H9 (cell line): ENCODE results near the gene TIMELESS. TPM values are rescaled to one million over a fixed set of nuclear protein-coding genes. Genes with fewer than 3 reads are reported as not detected.

ENCODE experiments used
- DNase-seq: peaks from one replicate; pipeline ENCODE4 v3.0.0-alpha.2; 2017
- H2AFZ ChIP-seq: one replicate; pipeline ENCODE4 v1.6.1; 2013; ENCODE audit warnings: mild to moderate bottlenecking, low read length, control low read depth, moderate library complexity
- H2AK5ac ChIP-seq: 2 replicates; pipeline ENCODE4 v1.6.1; 2013; ENCODE audit warnings: low read length, control low read depth, mixed read lengths; ENCODE audit not compliant: insufficient read length
- H2BK120ac ChIP-seq: one replicate; pipeline ENCODE4 v1.6.1; 2013; ENCODE audit warnings: low read depth, mild to moderate bottlenecking, low read length, control low read depth, inconsistent platforms; ENCODE audit not compliant: poor library complexity, severe bottlenecking
- H2BK12ac ChIP-seq: 2 replicates; pipeline ENCODE4 v1.6.1; 2013; ENCODE audit warnings: low read length, control low read depth, mixed read lengths, low read depth; ENCODE audit not compliant: insufficient read length
- H2BK15ac ChIP-seq: 2 replicates; pipeline ENCODE4 v1.6.1; 2013; ENCODE audit warnings: low read depth, low read length, control low read depth
- H2BK20ac ChIP-seq: one replicate; pipeline ENCODE4 v1.6.1; 2013; ENCODE audit warnings: low read depth, mild to moderate bottlenecking, low read length, control low read depth, inconsistent platforms; ENCODE audit not compliant: poor library complexity, severe bottlenecking
- H2BK5ac ChIP-seq: 2 replicates; pipeline ENCODE4 v1.6.1; 2013; ENCODE audit warnings: low read length, control low read depth, mixed read lengths; ENCODE audit not compliant: insufficient read length
- H3K14ac ChIP-seq: 2 replicates; pipeline ENCODE4 v1.6.1; 2013; ENCODE audit warnings: low read length, control low read depth; ENCODE audit not compliant: insufficient read depth
- H3K18ac ChIP-seq: 2 replicates; pipeline ENCODE4 v1.6.1; 2013; ENCODE audit warnings: low read depth, mild to moderate bottlenecking, mixed read lengths, low read length, control low read depth; ENCODE audit not compliant: insufficient read length
- H3K23ac ChIP-seq: 2 replicates; pipeline ENCODE4 v1.6.1; 2013; ENCODE audit warnings: low read length, control low read depth, mixed read lengths, low read depth; ENCODE audit not compliant: insufficient read length
- H3K23me2 ChIP-seq: 2 replicates; pipeline ENCODE4 v1.6.1; 2013; ENCODE audit warnings: low read depth, mild to moderate bottlenecking, mixed read lengths, low read length, control low read depth; ENCODE audit not compliant: insufficient read length, poor library complexity, severe bottlenecking
- H3K27ac ChIP-seq: 2 replicates; pipeline ENCODE4 v1.5.1; 2013; ENCODE audit warnings: low read length, control low read depth, mixed read lengths, low read depth; ENCODE audit not compliant: insufficient read length
- H3K27me3 ChIP-seq: 2 replicates; pipeline ENCODE4 v1.6.1; 2013; ENCODE audit warnings: low read length, control low read depth, inconsistent platforms; ENCODE audit not compliant: insufficient read depth
- H3K4ac ChIP-seq: 2 replicates; pipeline ENCODE4 v1.6.1; 2013; ENCODE audit warnings: low read depth, mild to moderate bottlenecking, control low read depth, inconsistent platforms, low read length, moderate library complexity
- H3K4me1 ChIP-seq: 2 replicates; pipeline ENCODE4 v1.6.1; 2013; ENCODE audit warnings: low read length, control low read depth, inconsistent platforms; ENCODE audit not compliant: insufficient read depth
- H3K4me2 ChIP-seq: 2 replicates; pipeline ENCODE4 v1.6.1; 2013; ENCODE audit warnings: low read length, control low read depth, mixed read lengths; ENCODE audit not compliant: insufficient read length, insufficient read depth
- H3K56ac ChIP-seq: 2 replicates; pipeline ENCODE4 v1.6.1; 2013; ENCODE audit warnings: low read depth, mild to moderate bottlenecking, mixed read lengths, low read length, control low read depth; ENCODE audit not compliant: insufficient read length
- H3K79me1 ChIP-seq: 2 replicates; pipeline ENCODE4 v1.6.1; 2013; ENCODE audit warnings: low read depth, mild to moderate bottlenecking, moderate library complexity, low read length, control low read depth, inconsistent platforms; ENCODE audit not compliant: insufficient read depth, poor library complexity, severe bottlenecking
- H3K79me2 ChIP-seq: 2 replicates; pipeline ENCODE4 v1.6.1; 2013; ENCODE audit warnings: low read length, control low read depth, inconsistent platforms; ENCODE audit not compliant: insufficient read depth
- H3K9ac ChIP-seq: 2 replicates; pipeline ENCODE4 v1.6.1; 2013; ENCODE audit warnings: low read length, control low read depth, mixed read lengths; ENCODE audit not compliant: insufficient read length; ENCODE audit errors: extremely low read depth
- H3K9me3 ChIP-seq: one replicate; pipeline ENCODE4 v1.6.1; 2013; ENCODE audit warnings: low read depth, low read length, inconsistent platforms; ENCODE audit not compliant: control insufficient read depth
- H3T11ph ChIP-seq: one replicate; pipeline ENCODE4 v1.6.1; 2013; ENCODE audit warnings: mild to moderate bottlenecking, low read length, control low read depth, inconsistent platforms
- H4K20me1 ChIP-seq: one replicate; pipeline ENCODE4 v1.6.1; 2013; ENCODE audit not compliant: control insufficient read depth, insufficient read length, insufficient read depth
- H4K5ac ChIP-seq: 2 replicates; pipeline ENCODE4 v1.6.1; 2013; ENCODE audit warnings: low read depth, mild to moderate bottlenecking, mixed read lengths, low read length, control low read depth; ENCODE audit not compliant: insufficient read length
- H4K8ac ChIP-seq: replicated peaks from 2 replicates; pipeline ENCODE4 v1.6.1; 2013; ENCODE audit warnings: low read length, control low read depth, mixed read lengths, low read depth; ENCODE audit not compliant: insufficient read length
- H4K91ac ChIP-seq: 2 replicates; pipeline ENCODE4 v1.6.1; 2013; ENCODE audit warnings: low read depth, mild to moderate bottlenecking, moderate library complexity, mixed read lengths, low read length, control low read depth; ENCODE audit not compliant: insufficient read length
- H3K27ac Mint-ChIP-seq, 3 experiments: 2 replicates in 2 of 3; 3 replicates in 1 of 3; pipeline ENCODE4 v1.8.0; 2020 to 2021; ENCODE audit warnings: mixed read lengths in 3 of 3, mild to moderate bottlenecking in 1 of 3, moderate library complexity in 1 of 3
- H3K27me3 Mint-ChIP-seq: 2 replicates; pipeline ENCODE4 v1.8.0; 2021; ENCODE audit warnings: low read depth, mild to moderate bottlenecking, moderate library complexity, mixed read lengths
- H3K36me3 Mint-ChIP-seq, 3 experiments: 2 replicates in 2 of 3; 3 replicates in 1 of 3; pipeline ENCODE4 v1.8.0; 2020 to 2021; ENCODE audit warnings: low read depth in 3 of 3, mixed read lengths in 3 of 3; ENCODE audit not compliant: insufficient read depth in 1 of 3
- H3K4me1 Mint-ChIP-seq, 2 experiments: 2 replicates each; pipeline ENCODE4 v1.8.0; 2020; ENCODE audit warnings: mixed read lengths in 2 of 2
- H3K4me3 Mint-ChIP-seq, 2 experiments: 2 replicates in 1 of 2; 3 replicates in 1 of 2; pipeline ENCODE4 v1.8.0; 2020 to 2021; ENCODE audit warnings: mild to moderate bottlenecking in 2 of 2, mixed read lengths in 2 of 2, moderate library complexity in 1 of 2
- H3K9me3 Mint-ChIP-seq, 2 experiments: 2 replicates in 1 of 2; 3 replicates in 1 of 2; pipeline ENCODE4 v1.8.0; 2020; ENCODE audit warnings: mild to moderate bottlenecking in 2 of 2, mixed read lengths in 2 of 2, moderate library complexity in 1 of 2
- CTCF ChIP-seq: fragments of 200-600 bp; sonication (generic); conservative IDR thresholded peaks from 3 replicates; pipeline ENCODE4 v1.8.0; 2021; ENCODE audit warnings: antibody characterized with exemption, mild to moderate bottlenecking
- WGBS: extraction: QIAGEN DNeasy Blood & Tissue Kit; methylation state at CpG from one replicate; pipeline ENCODE4 v1.1.7; 2013; ENCODE audit warnings: missing lambda C conversion rate, low lambda C conversion rate, mixed read lengths; ENCODE audit not compliant: insufficient read length; ENCODE audit errors: extremely low coverage; 5-methylcytosine and 5-hydroxymethylcytosine counted together
- total RNA-seq: library from RNA; stranded (reverse); gene quantifications from 2 replicates; pipeline ENCODE4 v1.2.1, GENCODE V29; 2021

TIMELESS gene
- total RNA-seq, 1 experiment from 2014 or later, result 68.0 TPM

DNA sequence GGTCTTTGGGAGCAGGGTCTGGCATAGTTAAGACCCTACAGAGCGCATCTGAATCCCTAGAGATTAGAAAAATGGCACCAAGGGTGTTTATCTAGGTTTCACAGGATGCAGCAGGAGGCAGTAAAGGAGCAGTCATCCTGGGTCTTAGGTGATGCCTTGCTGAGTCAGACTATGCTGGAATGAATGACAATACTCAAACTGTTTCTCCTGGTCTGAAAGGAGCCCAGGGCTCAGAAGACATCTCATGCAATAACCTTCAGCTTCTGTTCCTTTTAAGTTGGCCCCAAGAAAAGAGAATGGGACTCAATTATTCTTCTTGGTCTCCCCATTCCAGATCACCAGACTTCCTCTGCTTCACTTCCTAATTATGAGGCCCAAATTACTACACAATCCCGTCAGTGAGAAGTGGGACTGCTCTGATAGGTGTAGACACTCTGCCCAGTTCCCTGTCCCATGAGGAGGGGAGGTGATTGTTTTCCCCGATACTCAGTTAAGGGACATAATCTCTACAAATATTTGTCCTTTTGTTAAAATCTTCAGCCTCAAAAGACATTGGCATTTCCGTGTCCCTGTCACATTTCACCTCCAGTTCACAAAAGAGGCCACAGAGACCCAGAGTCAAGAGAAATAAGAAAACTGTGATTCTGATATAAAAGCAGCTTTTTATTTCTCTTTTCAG, 71.8 kb downstream of the TIMELESS start:
- Histone ChIP-seq H3K27me3 (no peaks in the 10 kb centered on the region), H2BK120ac (no peak overlapping the region), H2AK5ac (no peak overlapping the region), H4K20me1 (no peaks in the 10 kb centered on the region), H3K18ac (no peak overlapping the region), H2BK5ac (no peak overlapping the region), H4K8ac (no peak overlapping the region), H3K14ac (no peak overlapping the region), H3K79me2 (no peaks in the 10 kb centered on the region), H3K56ac (no peak overlapping the region), H3K23me2 (no peaks in the 10 kb centered on the region), H3K23ac (no peak overlapping the region), H2BK15ac (no peak overlapping the region), H3K4ac (no peak overlapping the region), H2AFZ (no peak overlapping the region), H4K5ac (no peak overlapping the region), H3K27ac (no peak overlapping the region), H4K91ac (no peak overlapping the region), H3T11ph (no peak overlapping the region), H2BK12ac (no peak overlapping the region), H2BK20ac (no peak overlapping the region), H3K79me1 (no peaks in the 10 kb centered on the region), H3K4me2 (no peak overlapping the region), H3K9ac (no peak overlapping the region), H3K4me1 (no peaks in the 10 kb centered on the region), H3K9me3 (no peaks in the 10 kb centered on the region)
- WGBS, result no CpG with 5 or more reads among the region's 4 CpGs
- Mint-ChIP-seq H3K9me3 (peaks cover 7 to 9% of the 10 kb centered on the region in 2 experiments; a peak in 4 of 5 replicates), H3K27me3 (peaks cover 3% of the 10 kb centered on the region; the same call in 1 of the 2 replicates), H3K4me1 (peaks cover 10 to 15% of the 10 kb centered on the region in 2 experiments), H3K4me3 (no peak overlapping the region), H3K36me3 (peaks cover 0 to 3% (median 0%) of the 10 kb centered on the region in 3 experiments; a peak in 2 of 7 replicates), H3K27ac (peak overlapping the region in 1 of 3 experiments; percentile 40; a peak in 3 of 7 replicates)
- peak; percentile 45; the same call in 2 of the 3 replicates for TF ChIP-seq CTCF
- peak; percentile 56 for DNase-seq
